ENCODE data around the gene TCEA2.

The TCEA2 gene

DNA sequence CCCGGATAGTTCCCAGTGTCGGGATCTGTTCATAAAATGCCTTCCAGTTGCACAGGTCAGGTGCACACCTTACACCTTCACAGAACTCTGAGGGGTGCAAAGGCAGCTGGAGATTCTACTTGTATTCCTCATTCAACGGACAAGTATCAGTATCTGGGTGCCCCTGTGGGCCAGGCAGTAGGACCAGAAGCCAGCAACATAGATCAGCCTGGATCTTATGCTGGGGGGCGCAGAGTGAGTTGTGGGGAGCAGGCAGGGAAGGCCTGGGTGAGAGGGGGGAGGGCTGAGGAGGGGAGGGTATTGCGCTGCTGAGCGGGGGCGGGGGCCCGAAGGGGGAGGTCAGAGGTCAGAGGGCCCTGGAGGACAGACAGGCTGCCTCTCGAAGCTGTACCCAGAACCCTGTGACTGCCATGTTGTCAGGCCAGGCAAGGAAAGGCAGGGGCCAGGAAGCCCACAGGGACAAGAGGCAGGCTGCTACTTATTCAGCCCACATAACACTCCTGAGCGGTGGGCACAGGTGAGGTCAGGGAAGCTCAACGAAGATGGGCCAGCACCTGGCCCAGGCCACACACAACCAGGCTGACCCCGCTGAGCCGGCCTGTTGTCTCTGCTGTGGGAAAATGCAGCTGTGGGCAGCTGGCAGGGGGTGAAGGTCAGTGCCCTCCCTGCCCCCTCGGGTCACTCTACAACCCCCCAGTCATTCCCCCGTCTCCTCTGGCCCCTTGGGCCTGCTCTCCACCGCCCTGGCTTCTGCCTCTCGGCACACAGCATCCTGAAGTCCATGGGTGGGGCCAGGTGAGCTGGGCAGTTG is 18.0 kb downstream of the TCEA2 start:
- peaks cover 49% of the 10 kb centered on the region for H3K27me3 Mint-ChIP-seq (ENCODE audit: low read depth, poor library complexity)
- H3K27ac Mint-ChIP-seq: no peak overlapping the region
- H3K4me1 Mint-ChIP-seq: peaks cover 39% of the 10 kb centered on the region
- no peaks in the 10 kb centered on the region for H3K9me3 Mint-ChIP-seq
- H3K36me3 Mint-ChIP-seq (ENCODE audit: low read depth): no peaks in the 10 kb centered on the region
- H3K4me3 Mint-ChIP-seq: peak overlapping the region; percentile 82
- no peak for DNase-seq
- TF ChIP-seq, protein P1, sequence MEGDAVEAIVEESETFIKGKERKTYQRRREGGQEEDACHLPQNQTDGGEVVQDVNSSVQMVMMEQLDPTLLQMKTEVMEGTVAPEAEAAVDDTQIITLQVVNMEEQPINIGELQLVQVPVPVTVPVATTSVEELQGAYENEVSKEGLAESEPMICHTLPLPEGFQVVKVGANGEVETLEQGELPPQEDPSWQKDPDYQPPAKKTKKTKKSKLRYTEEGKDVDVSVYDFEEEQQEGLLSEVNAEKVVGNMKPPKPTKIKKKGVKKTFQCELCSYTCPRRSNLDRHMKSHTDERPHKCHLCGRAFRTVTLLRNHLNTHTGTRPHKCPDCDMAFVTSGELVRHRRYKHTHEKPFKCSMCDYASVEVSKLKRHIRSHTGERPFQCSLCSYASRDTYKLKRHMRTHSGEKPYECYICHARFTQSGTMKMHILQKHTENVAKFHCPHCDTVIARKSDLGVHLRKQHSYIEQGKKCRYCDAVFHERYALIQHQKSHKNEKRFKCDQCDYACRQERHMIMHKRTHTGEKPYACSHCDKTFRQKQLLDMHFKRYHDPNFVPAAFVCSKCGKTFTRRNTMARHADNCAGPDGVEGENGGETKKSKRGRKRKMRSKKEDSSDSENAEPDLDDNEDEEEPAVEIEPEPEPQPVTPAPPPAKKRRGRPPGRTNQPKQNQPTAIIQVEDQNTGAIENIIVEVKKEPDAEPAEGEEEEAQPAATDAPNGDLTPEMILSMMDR (IDR thresholded peaks at IDR 0.05): no peak

DNA sequence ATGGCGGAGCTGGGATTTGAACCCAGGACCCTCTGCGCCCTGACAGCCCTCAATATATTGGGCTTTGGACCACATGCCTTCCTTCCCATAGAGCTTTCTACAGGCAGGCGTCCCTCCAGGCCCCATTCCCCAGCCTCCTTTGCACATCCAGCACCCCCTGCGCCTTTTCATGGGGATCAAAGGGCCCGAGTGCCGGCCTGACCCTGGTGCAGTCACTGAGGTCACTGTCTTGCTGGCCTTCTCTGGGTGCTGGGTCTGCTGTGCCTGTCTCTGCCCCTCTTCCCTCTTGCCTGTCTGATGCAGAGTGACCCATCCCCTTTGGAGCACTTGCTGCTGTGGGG is 18.6 kb downstream of the TCEA2 start:
- peaks cover 39% of the 10 kb centered on the region for H3K4me1 Mint-ChIP-seq
- peak overlapping the region; percentile 65 for H3K4me3 Mint-ChIP-seq
- H3K27me3 Mint-ChIP-seq (ENCODE audit: low read depth, poor library complexity): peaks cover 54% of the 10 kb centered on the region
- H3K9me3 Mint-ChIP-seq: peaks cover 3% of the 10 kb centered on the region
- TF ChIP-seq, protein P1 (IDR thresholded peaks at IDR 0.05): no peak
- no peak overlapping the region for H3K27ac Mint-ChIP-seq
- H3K36me3 Mint-ChIP-seq (ENCODE audit: low read depth): no peaks in the 10 kb centered on the region
- DNase-seq: no peak

DNA sequence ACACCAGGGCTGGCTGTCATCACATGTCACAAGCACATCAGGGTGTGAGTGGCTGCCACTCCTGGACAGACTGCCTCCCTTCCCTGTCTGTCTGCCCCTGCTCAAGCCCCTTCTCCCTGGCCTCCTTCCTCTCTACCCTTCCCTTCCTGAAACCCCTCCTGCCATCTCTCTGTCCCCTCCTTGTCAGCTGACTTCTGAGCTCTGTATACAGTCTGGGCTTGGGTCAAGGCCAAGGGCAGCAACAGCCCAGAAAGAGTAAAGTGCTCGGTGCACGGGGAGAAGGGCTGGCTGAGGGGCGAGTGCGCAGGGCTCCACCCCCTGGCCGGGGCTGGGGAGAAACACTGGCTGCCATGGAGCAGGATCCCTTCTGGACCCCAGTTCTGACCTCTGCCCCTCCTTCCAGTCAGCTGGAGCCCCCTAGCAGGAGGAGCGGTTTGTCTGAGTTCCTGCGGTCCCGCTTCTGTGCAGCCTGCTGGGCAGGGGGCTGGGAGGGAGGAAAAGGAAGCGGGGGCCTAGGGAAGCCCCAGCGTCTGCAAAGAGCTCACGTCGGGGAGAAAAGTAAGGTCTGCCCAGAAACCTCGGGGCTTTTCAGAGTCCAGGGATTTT is 19.2 kb downstream of the TCEA2 start:
- TF ChIP-seq, protein P1 (IDR thresholded peaks at IDR 0.05): no peak

DNA sequence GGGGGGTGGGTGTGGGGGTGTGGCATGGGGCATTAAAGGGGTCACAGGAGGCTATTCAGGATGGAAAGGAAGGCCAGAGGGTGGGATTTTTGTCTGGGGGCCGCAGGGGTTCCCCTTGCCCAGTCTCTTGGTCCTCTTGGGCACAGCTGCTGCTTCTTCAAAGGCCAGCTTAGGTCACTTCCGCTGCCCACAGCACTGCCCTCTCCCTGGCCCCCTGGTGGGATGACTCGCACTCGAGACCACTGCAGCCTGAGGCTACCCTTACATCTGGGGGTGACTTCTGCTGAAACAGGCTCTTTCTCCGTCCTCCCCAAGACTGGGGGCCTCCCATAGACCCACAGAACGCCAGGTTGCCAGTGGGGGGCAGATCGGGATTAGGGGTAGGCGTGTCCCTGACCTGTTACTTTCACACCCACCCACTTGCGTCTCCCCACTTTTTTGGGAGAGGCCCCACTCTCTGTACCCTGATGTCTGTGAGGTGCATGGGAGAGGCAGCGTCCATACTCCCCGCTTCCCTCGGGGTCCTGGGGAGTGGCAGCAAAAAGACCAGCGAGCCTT is 19.9 kb downstream of the TCEA2 start:
- peak overlapping the region; percentile 71 for H3K4me3 Mint-ChIP-seq
- peaks cover 63% of the 10 kb centered on the region for H3K27me3 Mint-ChIP-seq (ENCODE audit: low read depth, poor library complexity)
- no peak for DNase-seq
- TF ChIP-seq, protein P1 (IDR thresholded peaks at IDR 0.05): no peak
- H3K36me3 Mint-ChIP-seq (ENCODE audit: low read depth): no peaks in the 10 kb centered on the region
- H3K27ac Mint-ChIP-seq: no peak overlapping the region
- peaks cover 37% of the 10 kb centered on the region for H3K4me1 Mint-ChIP-seq
- peaks cover 11% of the 10 kb centered on the region for H3K9me3 Mint-ChIP-seq

More for the DNA sequence above, 19.2 kb downstream of the TCEA2 start:
- H3K9me3 Mint-ChIP-seq: peaks cover 6% of the 10 kb centered on the region
- H3K27me3 Mint-ChIP-seq (ENCODE audit: low read depth, poor library complexity): peaks cover 58% of the 10 kb centered on the region
- no peaks in the 10 kb centered on the region for H3K36me3 Mint-ChIP-seq (ENCODE audit: low read depth)
- H3K27ac Mint-ChIP-seq: no peak overlapping the region
- peaks cover 39% of the 10 kb centered on the region for H3K4me1 Mint-ChIP-seq
- peak; percentile 41 for DNase-seq
- H3K4me3 Mint-ChIP-seq: peak overlapping the region; percentile 49

DNA sequence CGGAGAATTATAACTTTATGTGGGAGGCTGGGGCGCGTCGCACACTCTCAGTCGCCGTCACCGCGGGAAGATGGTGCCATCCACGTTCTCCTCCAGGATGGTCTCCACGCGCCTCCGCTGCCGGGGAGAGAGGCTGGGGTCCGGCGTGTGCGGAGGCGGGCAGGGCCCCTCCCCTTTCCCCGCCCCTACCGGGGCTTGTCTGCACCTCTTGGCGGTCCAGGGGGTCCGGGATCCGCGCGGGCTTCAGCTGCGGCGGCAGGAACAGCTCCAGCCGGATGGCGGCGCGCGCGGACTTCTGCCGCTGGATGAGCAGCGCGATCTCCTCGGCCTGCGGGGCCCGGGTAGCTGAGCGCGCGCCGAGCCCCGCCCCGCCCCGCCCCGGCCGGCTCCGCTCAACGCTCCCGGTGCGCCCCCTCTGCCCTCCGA is 20.4 kb downstream of the TCEA2 start:
- DNase-seq: peak; percentile 91
- no peak overlapping the region for H3K27ac Mint-ChIP-seq
- TF ChIP-seq, protein P1 (IDR thresholded peaks at IDR 0.05): peak; percentile 46
- peaks cover 34% of the 10 kb centered on the region for H3K4me1 Mint-ChIP-seq
- peaks cover 68% of the 10 kb centered on the region for H3K27me3 Mint-ChIP-seq (ENCODE audit: low read depth, poor library complexity)
- H3K36me3 Mint-ChIP-seq (ENCODE audit: low read depth): no peaks in the 10 kb centered on the region
- peaks cover 15% of the 10 kb centered on the region for H3K9me3 Mint-ChIP-seq
- H3K4me3 Mint-ChIP-seq: peak overlapping the region; percentile 71

All from nephron progenitor cell (in vitro differentiated cells).